Gastrocnemius medialis (tissue), 4 donors: Measurements from ENCODE around the gene ACAA2. TPM values are rescaled to one million over a fixed set of nuclear protein-coding genes. Genes with fewer than 3 reads are reported as not detected.

ENCODE experiments used
- ATAC-seq, 2 donors: fragments of 150-250 bp; one replicate each; pipeline ENCODE4 v1.9.1; 2016
- DNase-seq, 2 donors: peaks; one replicate each; pipeline ENCODE4 v3.0.0-alpha.2; 2019
- H3K27ac ChIP-seq, 4 donors: fragments of 200-600 bp; sonication (generic); 1 replicate in 1 of 4; 2 replicates in 3 of 4; pipeline ENCODE4 v1.5.1; 2016 to 2018; ENCODE audit warnings: mild to moderate bottlenecking in 2 of 4, moderate library complexity in 1 of 4
- H3K27me3 ChIP-seq, 3 donors: fragments of 200-600 bp; sonication (generic) in 2 of 3; 1 replicate in 1 of 3; 2 replicates in 2 of 3; pipeline versions ENCODE4 v1.5.1 to v1.6.0; 2016 to 2019; ENCODE audit warnings: mild to moderate bottlenecking in 1 of 3, moderate library complexity in 1 of 3
- H3K36me3 ChIP-seq, 2 donors: fragments of 200-600 bp; sonication (generic) in 1 of 2; one replicate each; pipeline ENCODE4 v1.5.1; 2017 to 2018
- H3K4me1 ChIP-seq, 2 donors: fragments of 200-600 bp; sonication (generic) in 1 of 2; one replicate each; pipeline ENCODE4 v1.5.1; 2016 to 2017; ENCODE audit warnings: mild to moderate bottlenecking in 2 of 2
- H3K4me3 ChIP-seq, 4 donors: fragments of 200-600 bp; sonication (generic) in 3 of 4; 1 replicate in 1 of 4; 2 replicates in 3 of 4; pipeline ENCODE4 v1.5.1; 2016 to 2019; ENCODE audit warnings: mild to moderate bottlenecking in 2 of 4
- H3K9me3 ChIP-seq, 3 donors: fragments of 200-600 bp; sonication (generic) in 2 of 3; 1 replicate in 1 of 3; 2 replicates in 2 of 3; pipeline ENCODE4 v1.5.1; 2016 to 2019
- POLR2A ChIP-seq, 2 donors: fragments of 450-650 bp; IDR thresholded peaks; one replicate each; pipeline ENCODE4 v1.6.1; 2017; ENCODE audit warnings: antibody characterized with exemption in 2 of 2, mild to moderate bottlenecking in 2 of 2, moderate library complexity in 2 of 2
- in situ Hi-C, 4 donors: fragments of 200-750 bp; cut with MboI; loops; one replicate each; pipeline versions ENCODE4 v1.15.0 to v1.8.0; 2017; ENCODE audit warnings: low sequenced_read_pairs in 4 of 4
- intact Hi-C: fragments of 100-400 bp; cut with DNase I; formaldehyde crosslinking; loops from one replicate; pipeline ENCODE4 v1.15.1; 2023; ENCODE audit warnings: low total_unique reads
- total RNA-seq, 4 donors: library from RNA; depleted of rRNA; stranded (reverse); fragments of >200 nt; gene quantifications; one replicate each; pipeline versions ENCODE4 v1.1.0 to v1.2.3, GENCODE V29; 2016
- TF ChIP-seq, protein P1 (sequence below), 5 experiments: fragments of 450-650 bp in 3 of 5; fragments of 200-600 bp in 2 of 5; sonication (generic) in 2 of 5; IDR thresholded peaks in 4 of 5; conservative IDR thresholded peaks in 1 of 5; 1 replicate in 4 of 5; 2 replicates in 1 of 5; pipeline ENCODE4 v1.5.1; 2016 to 2019; ENCODE audit warnings: antibody characterized with exemption in 5 of 5, mild to moderate bottlenecking in 3 of 5, moderate library complexity in 3 of 5

Gene ACAA2
- total RNA-seq, 4 donors from 2014 or later = 73.7 to 95.7 (median 79.6) TPM

DNA sequence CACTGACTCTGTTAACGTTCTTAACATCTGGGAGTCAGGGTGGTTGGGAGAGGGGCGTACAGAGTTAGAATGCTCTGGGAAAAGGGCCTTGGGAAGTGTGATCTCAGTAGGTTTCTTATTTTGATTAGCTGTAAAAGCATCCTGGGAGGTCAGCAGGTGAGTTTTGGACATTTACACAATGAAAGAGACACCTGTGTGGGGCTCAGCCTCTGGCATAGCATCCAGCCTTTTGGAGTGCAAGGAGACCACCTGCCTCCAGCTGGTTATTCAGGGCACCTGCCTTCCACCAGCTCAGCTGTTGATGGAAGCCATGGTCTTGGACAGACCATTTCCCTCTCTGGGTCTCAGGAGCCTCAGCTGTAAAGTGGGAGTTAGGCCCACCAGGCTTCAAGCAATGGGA lies 49.7 kb downstream of the ACAA2 start:
- in situ Hi-C loops (loop anchor here in 1 of 4 donors (25.0 kb wide), 1 partner anchor 201 kb away; the partner anchor contains the start of gene LIPG), intact Hi-C loops (no loop called here)
- no peak for TF ChIP-seq POLR2A (IDR thresholded peaks at IDR 0.05)
- TF ChIP-seq, protein P1, sequence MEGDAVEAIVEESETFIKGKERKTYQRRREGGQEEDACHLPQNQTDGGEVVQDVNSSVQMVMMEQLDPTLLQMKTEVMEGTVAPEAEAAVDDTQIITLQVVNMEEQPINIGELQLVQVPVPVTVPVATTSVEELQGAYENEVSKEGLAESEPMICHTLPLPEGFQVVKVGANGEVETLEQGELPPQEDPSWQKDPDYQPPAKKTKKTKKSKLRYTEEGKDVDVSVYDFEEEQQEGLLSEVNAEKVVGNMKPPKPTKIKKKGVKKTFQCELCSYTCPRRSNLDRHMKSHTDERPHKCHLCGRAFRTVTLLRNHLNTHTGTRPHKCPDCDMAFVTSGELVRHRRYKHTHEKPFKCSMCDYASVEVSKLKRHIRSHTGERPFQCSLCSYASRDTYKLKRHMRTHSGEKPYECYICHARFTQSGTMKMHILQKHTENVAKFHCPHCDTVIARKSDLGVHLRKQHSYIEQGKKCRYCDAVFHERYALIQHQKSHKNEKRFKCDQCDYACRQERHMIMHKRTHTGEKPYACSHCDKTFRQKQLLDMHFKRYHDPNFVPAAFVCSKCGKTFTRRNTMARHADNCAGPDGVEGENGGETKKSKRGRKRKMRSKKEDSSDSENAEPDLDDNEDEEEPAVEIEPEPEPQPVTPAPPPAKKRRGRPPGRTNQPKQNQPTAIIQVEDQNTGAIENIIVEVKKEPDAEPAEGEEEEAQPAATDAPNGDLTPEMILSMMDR (IDR thresholded peaks at IDR 0.05 in 4 of 5, conservative IDR thresholded peaks at IDR 0.05 in 1 of 5) = no peak

GRCh38 chr18:49762191-49763077 lies 50.9 kb downstream of the ACAA2 start:
- in situ Hi-C loops = loop anchor here in 1 of 4 donors (25.0 kb wide), 1 partner anchor 200 kb away; the partner anchor contains the start of gene LIPG
- no peak overlapping the region for H3K4me3 ChIP-seq
- H3K27ac ChIP-seq = no peak overlapping the region
- H3K27me3 ChIP-seq = no peaks in the 10 kb centered on the region
- H3K9me3 ChIP-seq = no peaks in the 10 kb centered on the region
- H3K4me1 ChIP-seq = no peaks in the 10 kb centered on the region
- DNase-seq = no peak
- ATAC-seq = no peak
- H3K36me3 ChIP-seq = no peaks in the 10 kb centered on the region
- no peak for TF ChIP-seq POLR2A (IDR thresholded peaks at IDR 0.05)
- TF ChIP-seq, protein P1 (IDR thresholded peaks at IDR 0.05 in 4 of 5, conservative IDR thresholded peaks at IDR 0.05 in 1 of 5) = no peak
- intact Hi-C loops = no loop called here

More for the DNA sequence above, 49.7 kb downstream of the ACAA2 start:
- DNase-seq (no peak), ATAC-seq (no peak)
- H3K27me3 ChIP-seq = no peaks in the 10 kb centered on the region
- H3K36me3 ChIP-seq = no peaks in the 10 kb centered on the region
- H3K4me3 ChIP-seq = no peak overlapping the region
- no peaks in the 10 kb centered on the region for H3K4me1 ChIP-seq
- no peak overlapping the region for H3K27ac ChIP-seq
- no peaks in the 10 kb centered on the region for H3K9me3 ChIP-seq

DNA sequence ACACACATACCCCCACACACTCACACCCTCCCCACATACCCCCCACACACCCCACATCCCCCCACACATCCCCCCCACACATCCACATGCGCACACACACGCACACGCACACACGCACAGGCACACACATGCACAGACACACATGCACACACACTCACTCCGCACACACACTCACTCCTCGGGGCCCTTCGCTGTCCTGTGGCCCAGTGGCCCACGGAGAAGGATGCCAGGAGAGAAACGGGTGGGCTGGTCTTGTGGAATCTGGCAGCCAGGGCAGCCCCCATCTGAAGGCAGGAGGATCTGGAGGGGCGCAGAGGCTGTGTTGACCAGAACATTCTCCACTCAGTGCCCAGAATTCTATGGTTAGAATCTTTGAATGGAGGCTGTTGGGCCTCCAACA lies 51.6 kb downstream of the ACAA2 start:
- no peaks in the 10 kb centered on the region for H3K27me3 ChIP-seq
- in situ Hi-C loops (loop anchor here in 1 of 4 donors (25.0 kb wide), 1 partner anchor 199 kb away; the partner anchor contains the start of gene LIPG), intact Hi-C loops (no loop called here)
- ATAC-seq (no peak), DNase-seq (no peak)
- H3K9me3 ChIP-seq = no peaks in the 10 kb centered on the region
- H3K27ac ChIP-seq = no peak overlapping the region
- TF ChIP-seq, protein P1 (IDR thresholded peaks at IDR 0.05 in 4 of 5, conservative IDR thresholded peaks at IDR 0.05 in 1 of 5) = no peak
- TF ChIP-seq POLR2A (IDR thresholded peaks at IDR 0.05) = no peak
- no peak overlapping the region for H3K4me3 ChIP-seq
- no peaks in the 10 kb centered on the region for H3K4me1 ChIP-seq
- no peaks in the 10 kb centered on the region for H3K36me3 ChIP-seq

DNA sequence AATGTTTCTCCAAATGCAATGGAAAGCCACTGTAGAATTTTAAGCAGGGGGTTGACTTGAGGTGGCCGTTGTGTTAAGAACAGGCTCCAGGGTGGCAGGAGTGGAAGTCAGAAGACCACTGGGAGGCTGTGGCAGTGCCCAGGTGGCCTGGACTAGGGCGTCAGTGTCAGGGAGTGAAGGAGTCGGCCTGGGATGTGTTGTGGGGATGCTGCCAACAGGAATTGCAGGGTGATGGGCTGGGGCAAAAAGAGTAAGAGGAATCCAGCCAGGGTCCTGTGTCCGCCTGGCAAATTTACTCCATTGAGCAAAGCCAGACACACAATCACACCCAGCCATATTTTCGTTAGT lies 55.1 kb downstream of the ACAA2 start:
- H3K4me3 ChIP-seq = no peak overlapping the region
- no peak for DNase-seq
- intact Hi-C loops = no loop called here
- no peak for ATAC-seq
- H3K27ac ChIP-seq = no peak overlapping the region
- H3K4me1 ChIP-seq = no peaks in the 10 kb centered on the region
- no peaks in the 10 kb centered on the region for H3K9me3 ChIP-seq
- no peaks in the 10 kb centered on the region for H3K27me3 ChIP-seq
- TF ChIP-seq, protein P1 (IDR thresholded peaks at IDR 0.05 in 4 of 5, conservative IDR thresholded peaks at IDR 0.05 in 1 of 5) = no peak
- no peak for TF ChIP-seq POLR2A (IDR thresholded peaks at IDR 0.05)
- H3K36me3 ChIP-seq = no peaks in the 10 kb centered on the region
- in situ Hi-C loops = loop anchor here in 1 of 4 donors (25.0 kb wide), 1 partner anchor 196 kb away; the partner anchor contains the start of gene LIPG
